ENCODE data around the gene RRAS. TPM values are rescaled to one million over a fixed set of nuclear protein-coding genes. Genes with fewer than 3 reads are reported as not detected.

Gene RRAS
- polyA plus RNA-seq, 2 donors: 45.1 to 46.0 TPM

DNA sequence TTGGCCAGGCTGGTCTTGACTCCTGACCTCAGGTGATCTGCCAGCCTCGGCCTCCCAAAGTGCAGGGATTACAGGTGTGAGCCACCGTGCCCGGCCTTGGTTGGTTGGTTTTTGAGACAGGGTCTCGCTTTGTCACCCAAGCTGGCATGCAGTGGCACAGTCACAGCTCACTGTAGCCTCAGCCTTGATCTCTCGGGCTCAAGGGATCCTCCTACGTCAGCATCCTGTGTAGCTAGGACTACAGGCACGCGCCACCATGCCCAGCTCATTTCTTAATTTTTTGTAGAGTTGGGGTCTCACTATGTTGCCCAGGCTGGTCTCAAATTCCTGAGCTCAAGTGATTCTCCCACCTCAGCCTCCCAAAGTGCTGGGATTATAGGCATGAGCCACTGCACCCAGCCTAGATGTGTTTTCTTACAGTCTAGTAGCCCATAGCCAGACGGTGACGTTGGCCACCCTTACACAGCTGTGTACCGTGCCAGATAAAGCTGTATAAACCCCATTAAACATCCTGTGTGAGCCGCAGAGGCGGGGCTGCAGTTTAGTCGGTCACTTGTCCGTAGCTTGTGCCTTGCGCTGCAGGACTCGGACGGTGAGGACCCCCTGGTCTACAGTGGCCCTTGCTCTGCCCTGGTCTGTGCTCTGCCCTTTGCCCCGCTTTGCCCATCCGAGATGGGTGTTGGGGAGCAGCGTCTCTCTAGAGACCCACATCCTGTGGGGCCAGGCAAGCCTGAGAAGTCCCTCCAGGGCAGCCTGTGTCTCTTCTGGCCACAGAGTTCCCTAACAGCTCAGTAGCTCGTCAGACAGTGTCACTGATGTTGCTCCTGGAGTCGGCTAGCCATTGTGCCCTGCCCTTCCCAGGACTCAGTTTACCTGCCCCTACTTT is 15.9 kb upstream of the RRAS start:
- no peaks in the 10 kb centered on the region for H3K9me3 ChIP-seq (ENCODE audit: control insufficient read depth in 2 of 2, insufficient read depth in 1 of 2, low read depth in 1 of 2, low read length in 1 of 2)
- no peak overlapping the region for H3K4me3 ChIP-seq (ENCODE audit: low read depth in 1 of 2, low read length in 2 of 2)
- H3K36me3 ChIP-seq (ENCODE audit: control insufficient read depth in 2 of 2, insufficient read depth in 2 of 2, low read length in 1 of 2): peaks cover 40 to 83% of the 10 kb centered on the region in 2 donors
- no peak overlapping the region for H3K27ac ChIP-seq (ENCODE audit: low read depth in 2 of 2, low read length in 1 of 2)
- 89% methylated on average over 23 of the region's 23 CpGs for WGBS, 2 donors
- H3K27me3 ChIP-seq (ENCODE audit: control insufficient read depth in 1 of 2, insufficient read depth in 2 of 2, low read length in 2 of 2): no peaks in the 10 kb centered on the region
- peaks cover 0 to 2% of the 10 kb centered on the region in 2 donors for H3K4me1 ChIP-seq (ENCODE audit: control insufficient read depth in 2 of 2, insufficient read depth in 2 of 2, low read length in 1 of 2)

DNA sequence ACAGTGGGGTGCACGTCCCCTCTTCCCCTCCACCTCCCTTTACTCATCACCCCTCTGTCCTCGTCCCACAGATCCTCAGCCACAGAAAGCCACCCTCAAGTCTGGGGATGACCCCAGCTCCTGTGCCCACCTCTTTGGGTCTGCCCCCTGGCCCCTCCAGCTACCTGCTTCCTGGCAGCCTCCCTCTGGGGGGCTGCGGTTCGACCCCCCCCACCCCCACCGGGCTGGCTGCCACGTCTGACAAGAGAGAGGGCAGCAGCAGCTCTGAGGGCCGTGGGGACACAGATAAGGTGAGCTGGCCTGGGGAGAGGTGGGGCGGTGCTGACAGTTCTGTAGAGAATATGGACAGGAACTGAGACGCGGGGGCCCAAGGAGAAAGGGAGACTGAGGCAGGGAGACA is 14.6 kb upstream of the RRAS start:
- no peaks in the 10 kb centered on the region for H3K4me1 ChIP-seq (ENCODE audit: control insufficient read depth in 2 of 2, insufficient read depth in 2 of 2, low read length in 1 of 2)
- no peak overlapping the region for H3K4me3 ChIP-seq (ENCODE audit: low read depth in 1 of 2, low read length in 2 of 2)
- WGBS, 2 donors: 85 to 86% methylated on average over 10 of the region's 10 CpGs
- H3K27ac ChIP-seq (ENCODE audit: low read depth in 2 of 2, low read length in 1 of 2): no peak overlapping the region
- peaks cover 40 to 83% of the 10 kb centered on the region in 2 donors for H3K36me3 ChIP-seq (ENCODE audit: control insufficient read depth in 2 of 2, insufficient read depth in 2 of 2, low read length in 1 of 2)
- H3K9me3 ChIP-seq (ENCODE audit: control insufficient read depth in 2 of 2, insufficient read depth in 1 of 2, low read depth in 1 of 2, low read length in 1 of 2): no peaks in the 10 kb centered on the region
- H3K27me3 ChIP-seq (ENCODE audit: control insufficient read depth in 1 of 2, insufficient read depth in 2 of 2, low read length in 2 of 2): no peaks in the 10 kb centered on the region

DNA sequence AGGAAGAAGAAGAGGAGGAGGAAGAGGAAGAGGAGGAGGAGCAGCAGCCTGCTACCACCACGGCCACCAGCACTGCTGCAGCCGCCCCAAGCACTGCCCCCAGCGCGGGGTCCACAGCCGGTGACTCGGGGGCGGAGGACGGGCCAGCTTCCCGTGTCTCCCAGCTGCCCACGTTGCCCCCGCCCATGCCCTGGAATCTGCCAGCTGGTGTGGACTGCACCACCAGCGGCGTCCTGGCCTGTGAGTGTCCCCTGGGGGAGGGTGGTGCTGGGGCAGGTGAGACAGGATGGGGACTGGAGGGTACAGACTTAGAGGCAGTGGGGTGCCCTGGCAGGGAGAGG is 13.5 kb upstream of the RRAS start:
- no peak overlapping the region for H3K27ac ChIP-seq (ENCODE audit: low read depth in 2 of 2, low read length in 1 of 2)
- WGBS, 2 donors: 91 to 93% methylated on average over 13 of the region's 13 CpGs
- no peaks in the 10 kb centered on the region for H3K9me3 ChIP-seq (ENCODE audit: control insufficient read depth in 2 of 2, insufficient read depth in 1 of 2, low read depth in 1 of 2, low read length in 1 of 2)
- H3K27me3 ChIP-seq (ENCODE audit: control insufficient read depth in 1 of 2, insufficient read depth in 2 of 2, low read length in 2 of 2): no peaks in the 10 kb centered on the region
- H3K36me3 ChIP-seq (ENCODE audit: control insufficient read depth in 2 of 2, insufficient read depth in 2 of 2, low read length in 1 of 2): peaks cover 39 to 75% of the 10 kb centered on the region in 2 donors
- H3K4me3 ChIP-seq (ENCODE audit: low read depth in 1 of 2, low read length in 2 of 2): no peak overlapping the region
- H3K4me1 ChIP-seq (ENCODE audit: control insufficient read depth in 2 of 2, insufficient read depth in 2 of 2, low read length in 1 of 2): no peaks in the 10 kb centered on the region

DNA sequence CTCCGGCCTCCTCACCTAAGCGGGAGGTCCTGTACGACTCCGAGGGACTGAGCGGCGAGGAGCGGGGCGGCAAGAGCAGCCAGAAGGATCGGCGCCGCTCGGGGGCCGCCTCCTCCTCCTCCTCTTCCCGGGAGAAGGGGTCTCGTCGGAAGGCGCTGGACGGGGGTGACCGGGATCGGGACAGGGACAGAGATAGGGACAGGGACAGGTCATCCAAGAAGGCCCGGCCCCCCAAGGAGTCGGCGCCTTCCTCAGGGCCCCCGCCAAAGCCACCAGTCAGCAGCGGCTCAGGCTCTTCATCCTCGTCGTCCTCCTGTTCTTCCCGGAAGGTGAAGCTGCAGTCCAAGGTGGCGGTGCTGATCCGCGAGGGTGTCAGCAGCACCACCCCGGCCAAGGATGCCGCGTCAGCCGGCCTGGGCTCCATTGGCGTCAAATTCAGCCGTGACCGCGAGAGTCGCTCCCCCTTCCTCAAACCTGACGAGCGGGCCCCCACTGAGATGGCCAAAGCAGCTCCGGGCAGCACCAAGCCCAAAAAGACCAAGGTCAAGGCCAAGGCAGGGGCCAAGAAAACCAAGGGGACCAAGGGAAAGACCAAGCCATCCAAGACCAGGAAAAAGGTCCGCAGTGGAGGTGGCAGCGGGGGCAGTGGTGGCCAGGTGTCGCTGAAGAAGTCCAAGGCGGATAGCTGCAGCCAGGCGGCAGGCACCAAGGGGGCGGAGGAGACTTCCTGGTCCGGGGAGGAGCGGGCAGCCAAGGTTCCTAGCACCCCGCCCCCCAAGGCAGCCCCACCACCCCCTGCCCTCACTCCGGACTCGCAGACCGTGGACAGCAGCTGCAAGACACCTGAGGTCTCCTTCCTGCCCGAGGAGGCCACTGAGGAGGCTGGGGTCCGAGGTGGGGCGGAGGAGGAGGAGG is 12.9 kb upstream of the RRAS start:
- no peaks in the 10 kb centered on the region for H3K9me3 ChIP-seq (ENCODE audit: control insufficient read depth in 2 of 2, insufficient read depth in 1 of 2, low read depth in 1 of 2, low read length in 1 of 2)
- 93 to 94% methylated on average over 50 to 58 of the region's 58 CpGs for WGBS, 2 donors
- no peak overlapping the region for H3K27ac ChIP-seq (ENCODE audit: low read depth in 2 of 2, low read length in 1 of 2)
- H3K27me3 ChIP-seq (ENCODE audit: control insufficient read depth in 1 of 2, insufficient read depth in 2 of 2, low read length in 2 of 2): no peaks in the 10 kb centered on the region
- H3K36me3 ChIP-seq (ENCODE audit: control insufficient read depth in 2 of 2, insufficient read depth in 2 of 2, low read length in 1 of 2): peaks cover 34 to 70% of the 10 kb centered on the region in 2 donors
- H3K4me3 ChIP-seq (ENCODE audit: low read depth in 1 of 2, low read length in 2 of 2): no peak overlapping the region
- H3K4me1 ChIP-seq (ENCODE audit: control insufficient read depth in 2 of 2, insufficient read depth in 2 of 2, low read length in 1 of 2): no peaks in the 10 kb centered on the region

DNA sequence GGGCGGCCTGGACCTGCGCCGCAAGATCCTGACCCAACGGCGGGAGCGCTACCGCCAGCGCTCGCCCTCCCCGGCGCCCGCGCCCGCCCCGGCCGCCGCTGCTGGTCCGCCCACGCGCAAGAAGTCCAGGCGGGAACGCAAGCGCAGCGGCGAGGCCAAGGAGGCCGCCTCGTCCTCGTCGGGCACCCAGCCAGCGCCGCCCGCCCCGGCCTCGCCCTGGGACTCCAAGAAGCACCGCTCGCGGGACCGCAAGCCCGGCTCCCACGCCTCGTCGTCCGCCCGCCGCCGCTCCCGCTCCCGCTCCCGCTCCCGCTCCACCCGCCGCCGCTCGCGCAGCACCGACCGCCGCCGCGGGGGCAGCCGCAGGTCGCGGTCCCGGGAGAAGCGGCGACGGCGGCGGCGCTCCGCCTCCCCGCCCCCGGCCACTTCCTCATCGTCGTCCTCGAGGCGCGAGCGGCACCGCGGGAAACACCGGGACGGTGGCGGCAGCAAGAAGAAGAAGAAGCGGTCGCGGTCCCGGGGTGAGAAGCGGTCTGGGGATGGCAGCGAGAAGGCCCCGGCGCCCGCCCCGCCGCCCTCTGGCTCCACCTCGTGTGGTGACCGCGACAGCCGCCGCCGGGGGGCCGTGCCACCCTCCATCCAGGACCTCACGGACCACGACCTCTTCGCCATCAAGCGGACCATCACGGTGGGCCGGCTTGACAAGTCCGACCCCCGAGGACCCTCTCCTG is 12.0 kb upstream of the RRAS start:
- Histone ChIP-seq H3K4me1 (ENCODE audit: control insufficient read depth in 2 of 2, insufficient read depth in 2 of 2, low read length in 1 of 2) (no peaks in the 10 kb centered on the region), H3K9me3 (ENCODE audit: control insufficient read depth in 2 of 2, insufficient read depth in 1 of 2, low read depth in 1 of 2, low read length in 1 of 2) (no peaks in the 10 kb centered on the region), H3K27me3 (ENCODE audit: control insufficient read depth in 1 of 2, insufficient read depth in 2 of 2, low read length in 2 of 2) (no peaks in the 10 kb centered on the region), H3K4me3 (ENCODE audit: low read depth in 1 of 2, low read length in 2 of 2) (no peak overlapping the region), H3K27ac (ENCODE audit: low read depth in 2 of 2, low read length in 1 of 2) (no peak overlapping the region), H3K36me3 (ENCODE audit: control insufficient read depth in 2 of 2, insufficient read depth in 2 of 2, low read length in 1 of 2) (peaks cover 38 to 68% of the 10 kb centered on the region in 2 donors)
- 97% methylated on average over 99 to 110 of the region's 110 CpGs for WGBS, 2 donors

- H3K4me3 ChIP-seq (ENCODE audit: low read depth in 1 of 2, low read length in 2 of 2): no peak overlapping the region
- WGBS, 2 donors: 95 to 96% methylated on average over 65 to 72 of the region's 72 CpGs
- H3K36me3 ChIP-seq (ENCODE audit: control insufficient read depth in 2 of 2, insufficient read depth in 2 of 2, low read length in 1 of 2): peaks cover 36 to 70% of the 10 kb centered on the region in 2 donors
Measured at GRCh38 chr19:49651029-49651819, 11.3 kb upstream of the RRAS start.

GRCh38 chr19:49646586-49646985 is 6.6 kb upstream of the RRAS start:
- no peaks in the 10 kb centered on the region for H3K9me3 ChIP-seq (ENCODE audit: control insufficient read depth in 2 of 2, insufficient read depth in 1 of 2, low read depth in 1 of 2, low read length in 1 of 2)
- H3K27ac ChIP-seq (ENCODE audit: low read depth in 2 of 2, low read length in 1 of 2): no peak overlapping the region
- WGBS, 2 donors: 92 to 93% methylated on average over 17 of the region's 17 CpGs
- peaks cover 6 to 35% of the 10 kb centered on the region in 2 donors for H3K36me3 ChIP-seq (ENCODE audit: control insufficient read depth in 2 of 2, insufficient read depth in 2 of 2, low read length in 1 of 2)
- no peaks in the 10 kb centered on the region for H3K4me1 ChIP-seq (ENCODE audit: control insufficient read depth in 2 of 2, insufficient read depth in 2 of 2, low read length in 1 of 2)
- H3K27me3 ChIP-seq (ENCODE audit: control insufficient read depth in 1 of 2, insufficient read depth in 2 of 2, low read length in 2 of 2): no peaks in the 10 kb centered on the region
- H3K4me3 ChIP-seq (ENCODE audit: low read depth in 1 of 2, low read length in 2 of 2): no peak overlapping the region

More at GRCh38 chr19:49651029-49651819, 11.3 kb upstream of the RRAS start:
- Histone ChIP-seq H3K4me1 (ENCODE audit: control insufficient read depth in 2 of 2, insufficient read depth in 2 of 2, low read length in 1 of 2) (no peaks in the 10 kb centered on the region), H3K27ac (ENCODE audit: low read depth in 2 of 2, low read length in 1 of 2) (no peak overlapping the region), H3K27me3 (ENCODE audit: control insufficient read depth in 1 of 2, insufficient read depth in 2 of 2, low read length in 2 of 2) (no peaks in the 10 kb centered on the region), H3K9me3 (ENCODE audit: control insufficient read depth in 2 of 2, insufficient read depth in 1 of 2, low read depth in 1 of 2, low read length in 1 of 2) (no peaks in the 10 kb centered on the region)

DNA sequence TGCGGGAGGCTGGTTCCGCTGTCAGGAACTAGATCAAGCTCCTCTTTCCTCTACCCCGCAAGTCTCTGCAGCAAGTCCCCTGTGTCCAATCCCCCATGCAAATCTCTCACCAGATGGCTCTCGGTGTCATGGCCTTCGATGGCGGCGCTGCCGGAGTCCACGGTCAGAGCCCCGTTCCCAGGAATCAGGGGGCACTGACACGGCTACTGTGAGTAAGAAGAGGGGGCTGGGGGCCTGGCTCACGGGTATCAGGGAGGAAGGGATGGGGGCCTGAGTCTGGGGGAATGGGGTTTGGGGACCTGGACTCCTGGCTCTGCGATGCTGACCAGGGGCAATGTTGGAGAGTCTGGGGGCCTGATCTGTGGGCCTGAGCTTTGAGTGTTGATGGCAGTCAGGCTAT is 6.1 kb upstream of the RRAS start:
- 93% methylated on average over 13 of the region's 13 CpGs for WGBS, 2 donors
- no peak overlapping the region for H3K4me3 ChIP-seq (ENCODE audit: low read depth in 1 of 2, low read length in 2 of 2)
- H3K4me1 ChIP-seq (ENCODE audit: control insufficient read depth in 2 of 2, insufficient read depth in 2 of 2, low read length in 1 of 2): peaks cover 0 to under 1% of the 10 kb centered on the region in 2 donors
- H3K27ac ChIP-seq (ENCODE audit: low read depth in 2 of 2, low read length in 1 of 2): no peak overlapping the region
- no peaks in the 10 kb centered on the region for H3K9me3 ChIP-seq (ENCODE audit: control insufficient read depth in 2 of 2, insufficient read depth in 1 of 2, low read depth in 1 of 2, low read length in 1 of 2)
- peaks cover 4 to 29% of the 10 kb centered on the region in 2 donors for H3K36me3 ChIP-seq (ENCODE audit: control insufficient read depth in 2 of 2, insufficient read depth in 2 of 2, low read length in 1 of 2)
- no peaks in the 10 kb centered on the region for H3K27me3 ChIP-seq (ENCODE audit: control insufficient read depth in 1 of 2, insufficient read depth in 2 of 2, low read length in 2 of 2)

Data from esophagus (tissue), 2 donors.